ENCODE results near the gene VAV1. TPM values are rescaled to one million over a fixed set of nuclear protein-coding genes. Genes with fewer than 3 reads are reported as not detected.

VAV1 gene
- total RNA-seq, 1 experiment from 2014 or later = not detected

GRCh38 chr19:6820237-6820636, 47.7 kb downstream of the VAV1 start:
- Mint-ChIP-seq H3K4me1 (ENCODE audit: low read depth, unreplicated experiment) (no peaks in the 10 kb centered on the region), H3K4me3 (ENCODE audit: unreplicated experiment) (no peak overlapping the region), H3K36me3 (ENCODE audit: insufficient read depth, unreplicated experiment) (no peaks in the 10 kb centered on the region), H3K9me3 (ENCODE audit: unreplicated experiment) (peaks cover 8% of the 10 kb centered on the region), H3K27ac (ENCODE audit: unreplicated experiment) (no peak overlapping the region), H3K27me3 (ENCODE audit: insufficient read depth, unreplicated experiment) (no peaks in the 10 kb centered on the region)
- TF ChIP-seq CTCF (IDR thresholded peaks at IDR 0.05; ENCODE audit: insufficient read depth in 1 of 2, low read depth in 1 of 2, low read length in 1 of 2, severe bottlenecking in 1 of 2, unreplicated experiment in 1 of 2) = no peak
- intact Hi-C loops (cut with micrococcal nuclease; ENCODE audit: unreplicated experiment) = no loop called here
- no peaks in the 10 kb centered on the region for H3K9me3 ChIP-seq
- H3K4me1 ChIP-seq = no peaks in the 10 kb centered on the region
- ChIA-PET POLR2A (no interaction called here), CTCF (no interaction called here)
- DNase-seq = no peak
- BruUV-seq (replicated peaks) = no TSS peak
- H3K27me3 ChIP-seq (replicated peaks; ENCODE audit: control insufficient read depth, insufficient read depth, low read length) = no peaks in the 10 kb centered on the region
- no peaks in the 10 kb centered on the region for H3K36me3 ChIP-seq (ENCODE audit: control insufficient read depth, insufficient read depth, low read length)
- no peak overlapping the region for H3K4me3 ChIP-seq (ENCODE audit: low read depth, low read length)

GRCh38 chr19:6821639-6822310, 49.3 kb downstream of the VAV1 start:
- Mint-ChIP-seq H3K27me3 (ENCODE audit: insufficient read depth, unreplicated experiment) (no peaks in the 10 kb centered on the region), H3K4me3 (ENCODE audit: unreplicated experiment) (no peak overlapping the region), H3K9me3 (ENCODE audit: unreplicated experiment) (peaks cover 8% of the 10 kb centered on the region), H3K27ac (ENCODE audit: unreplicated experiment) (no peak overlapping the region), H3K36me3 (ENCODE audit: insufficient read depth, unreplicated experiment) (no peaks in the 10 kb centered on the region), H3K4me1 (ENCODE audit: low read depth, unreplicated experiment) (no peaks in the 10 kb centered on the region)
- ChIA-PET POLR2A (no interaction called here), CTCF (no interaction called here)
- no peak for TF ChIP-seq CTCF (IDR thresholded peaks at IDR 0.05; ENCODE audit: insufficient read depth in 1 of 2, low read depth in 1 of 2, low read length in 1 of 2, severe bottlenecking in 1 of 2, unreplicated experiment in 1 of 2)
- no peak overlapping the region for H3K4me3 ChIP-seq (ENCODE audit: low read depth, low read length)
- intact Hi-C loops (cut with micrococcal nuclease; ENCODE audit: unreplicated experiment) = no loop called here
- H3K27me3 ChIP-seq (replicated peaks; ENCODE audit: control insufficient read depth, insufficient read depth, low read length) = no peaks in the 10 kb centered on the region
- H3K9me3 ChIP-seq = no peaks in the 10 kb centered on the region; the same call in 1 of the 2 replicates
- no peaks in the 10 kb centered on the region for H3K36me3 ChIP-seq (ENCODE audit: control insufficient read depth, insufficient read depth, low read length)
- no peak for DNase-seq
- BruUV-seq (replicated peaks) = no TSS peak
- no peaks in the 10 kb centered on the region for H3K4me1 ChIP-seq

- H3K27me3 ChIP-seq (replicated peaks; ENCODE audit: control insufficient read depth, insufficient read depth, low read length) = no peaks in the 10 kb centered on the region
- Mint-ChIP-seq H3K9me3 (ENCODE audit: unreplicated experiment) (peaks cover 8% of the 10 kb centered on the region), H3K4me1 (ENCODE audit: low read depth, unreplicated experiment) (no peaks in the 10 kb centered on the region), H3K27me3 (ENCODE audit: insufficient read depth, unreplicated experiment) (no peaks in the 10 kb centered on the region), H3K4me3 (ENCODE audit: unreplicated experiment) (no peak overlapping the region), H3K36me3 (ENCODE audit: insufficient read depth, unreplicated experiment) (no peaks in the 10 kb centered on the region), H3K27ac (ENCODE audit: unreplicated experiment) (no peak overlapping the region)
- no TSS peak for BruUV-seq (replicated peaks)
- H3K4me3 ChIP-seq (ENCODE audit: low read depth, low read length) = no peak overlapping the region
- POLR2A ChIA-PET = no interaction called here
- intact Hi-C loops (cut with micrococcal nuclease; ENCODE audit: unreplicated experiment) = no loop called here
- DNase-seq = no peak
- no peak for TF ChIP-seq CTCF (IDR thresholded peaks at IDR 0.05; ENCODE audit: insufficient read depth in 1 of 2, low read depth in 1 of 2, low read length in 1 of 2, severe bottlenecking in 1 of 2, unreplicated experiment in 1 of 2)
- H3K36me3 ChIP-seq (ENCODE audit: control insufficient read depth, insufficient read depth, low read length) = no peaks in the 10 kb centered on the region
- H3K9me3 ChIP-seq = no peaks in the 10 kb centered on the region; the same call in 1 of the 2 replicates
- H3K4me1 ChIP-seq = no peaks in the 10 kb centered on the region
- CTCF ChIA-PET = no interaction called here
These were observed 49.8 kb downstream of the VAV1 start for GRCh38 chr19:6822311-6822670.

All from Caco-2 (cell line).